GM23338 (cell line): ENCODE measurements around the gene ARPC1A. TPM values are rescaled to one million over a fixed set of nuclear protein-coding genes. Genes with fewer than 3 reads are reported as not detected.
"Not testable (repeated sequence)": the region's sequence is repeated elsewhere in the genome, so short reads cannot be mapped to it uniquely, and the experiment has no call there.

Source experiments
- ATAC-seq: fragments of 200-7000 bp; cut with Tn5 transposase; 3 replicates; pipeline ENCODE4 v1.9.1; 2020
- DNase-seq: peaks from one replicate; pipeline ENCODE4 v3.0.0-alpha.2; 2015; ENCODE audit warnings: low spot score
- H2AFZ ChIP-seq: fragments of 200-600 bp; sonication (generic); 2 replicates; pipeline ENCODE4 v1.8.0; 2016; ENCODE audit warnings: antibody characterized with exemption, mild to moderate bottlenecking, moderate library complexity
- H3F3A ChIP-seq: fragments of 200-600 bp; sonication (generic); replicated peaks from 2 replicates; pipeline ENCODE4 v1.8.0; 2017; ENCODE audit warnings: antibody characterized with exemption, mixed run types, low read depth
- H3K27ac ChIP-seq: fragments of 200-600 bp; sonication (generic); 2 replicates; pipeline ENCODE4 v1.6.1; 2016; ENCODE audit warnings: low read depth
- H3K27me3 ChIP-seq: fragments of 200-600 bp; sonication (generic); 2 replicates; pipeline ENCODE4 v1.8.0; 2016; ENCODE audit warnings: mild to moderate bottlenecking, mixed run types, moderate library complexity; ENCODE audit not compliant: insufficient read depth
- H3K36me3 ChIP-seq: fragments of 200-600 bp; sonication (generic); 2 replicates; pipeline ENCODE4 v1.8.0; 2016; ENCODE audit warnings: mild to moderate bottlenecking; ENCODE audit not compliant: insufficient read depth
- H3K4me1 ChIP-seq: fragments of 200-600 bp; sonication (generic); 2 replicates; pipeline ENCODE4 v1.8.0; 2016; ENCODE audit warnings: mild to moderate bottlenecking, moderate library complexity; ENCODE audit not compliant: insufficient read depth
- H3K4me2 ChIP-seq: fragments of 200-600 bp; sonication (generic); 2 replicates; pipeline ENCODE4 v1.7.1; 2017; ENCODE audit warnings: mixed run types
- H3K4me3 ChIP-seq: fragments of 200-600 bp; sonication (generic); 2 replicates; pipeline ENCODE4 v1.6.1; 2016; ENCODE audit warnings: mixed run types
- H3K79me2 ChIP-seq: fragments of 200-600 bp; sonication (generic); replicated peaks from 2 replicates; pipeline ENCODE4 v1.8.0; 2017; ENCODE audit warnings: mild to moderate bottlenecking; ENCODE audit not compliant: insufficient read depth
- H3K9me2 ChIP-seq: fragments of 200-600 bp; sonication (generic); 2 replicates; pipeline ENCODE4 v1.8.0; 2017; ENCODE audit not compliant: insufficient read depth
- H4K20me1 ChIP-seq: fragments of 200-600 bp; sonication (generic); replicated peaks from 2 replicates; pipeline ENCODE4 v1.8.0; 2017; ENCODE audit warnings: mild to moderate bottlenecking; ENCODE audit not compliant: insufficient read depth
- H3K27ac Mint-ChIP-seq: 2 replicates; pipeline ENCODE4 v1.8.0; 2020; ENCODE audit warnings: inconsistent platforms, mild to moderate bottlenecking, moderate library complexity, mixed read lengths
- H3K27me3 Mint-ChIP-seq: 3 replicates; pipeline ENCODE4 v1.8.0; 2022; ENCODE audit warnings: low read depth, mild to moderate bottlenecking, moderate library complexity, mixed read lengths, inconsistent platforms; ENCODE audit not compliant: insufficient read depth, poor library complexity
- H3K36me3 Mint-ChIP-seq: 3 replicates; pipeline ENCODE4 v1.8.0; 2021; ENCODE audit warnings: low read depth, mild to moderate bottlenecking, inconsistent platforms, moderate library complexity, mixed read lengths
- H3K4me1 Mint-ChIP-seq: 3 replicates; pipeline ENCODE4 v1.8.0; 2020; ENCODE audit warnings: mild to moderate bottlenecking, inconsistent platforms, mixed read lengths
- H3K4me3 Mint-ChIP-seq: 3 replicates; pipeline ENCODE4 v1.8.0; 2021; ENCODE audit warnings: moderate library complexity, mild to moderate bottlenecking, inconsistent platforms, mixed read lengths
- H3K9me3 Mint-ChIP-seq: 3 replicates; pipeline ENCODE4 v1.8.0; 2020; ENCODE audit warnings: moderate library complexity, mild to moderate bottlenecking, inconsistent platforms, mixed read lengths
- EZH2phosphoT487 ChIP-seq: fragments of 200-600 bp; sonication (generic); IDR thresholded peaks from one replicate; pipeline ENCODE4 v1.8.1; 2018; ENCODE audit warnings: antibody characterized with exemption; ENCODE audit not compliant: unreplicated experiment
- NANOG ChIP-seq: IDR thresholded peaks from 2 replicates; pipeline ENCODE4 v1.6.1; 2016; ENCODE audit warnings: antibody characterized with exemption, borderline replicate concordance
- POLR2AphosphoS5 ChIP-seq: IDR thresholded peaks from 2 replicates; pipeline ENCODE4 v1.6.1; 2016; ENCODE audit warnings: antibody characterized with exemption, low read depth
- polyA plus RNA-seq: library from polyadenylated mRNA; unstranded; fragments of >200 nt; fragmentation: Nextera tagmentation; extraction: Ambion mirVana; gene quantifications from 2 replicates; pipeline ENCODE4 v1.2.1, GENCODE V29; 2016
- total RNA-seq: library from RNA; depleted of rRNA; stranded (reverse); fragments of >200 nt; shearing (Covaris generic); gene quantifications from 2 replicates; pipeline ENCODE4 v1.2.3, GENCODE V29; 2014
- TF ChIP-seq, protein P1 (sequence below), 2 experiments: fragments of 200-600 bp in 1 of 2; sonication (generic) in 1 of 2; conservative IDR thresholded peaks; 2 replicates each; pipeline versions ENCODE4 v1.5.1 to v1.6.1; 2016 to 2017; ENCODE audit warnings: antibody characterized with exemption in 2 of 2, low read depth in 2 of 2, mild to moderate bottlenecking in 2 of 2, moderate library complexity in 1 of 2
- TF ChIP-seq, protein P2 (sequence below): fragments of 250-450 bp; sonication (Bioruptor Pico); IDR thresholded peaks from 2 replicates; pipeline ENCODE4 v1.5.0; 2020; ENCODE audit warnings: mild to moderate bottlenecking, moderate library complexity

Gene ARPC1A
- total and polyA plus RNA-seq, 2 experiments from 2014 or later, result 108 to 210 TPM

DNA sequence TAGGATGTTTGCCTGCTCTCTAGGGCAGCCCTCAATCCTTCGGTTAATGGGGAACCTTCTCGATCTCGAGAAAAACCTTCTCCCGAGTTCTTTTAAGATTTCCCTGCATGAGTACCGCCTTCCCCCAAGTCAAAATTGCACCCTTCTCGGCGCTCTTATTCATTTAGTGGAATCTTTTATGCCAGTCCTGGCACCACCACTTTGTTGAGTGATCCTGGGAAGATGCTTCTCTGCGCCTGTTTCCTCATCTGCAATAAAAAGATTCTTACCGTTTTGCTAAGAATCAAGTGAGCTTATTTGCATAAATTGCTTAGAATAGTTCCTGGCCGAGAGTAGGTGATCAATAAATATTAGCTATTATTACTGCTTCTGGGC is 697 bp downstream of the ARPC1A start:
- H3K4me3 Mint-ChIP-seq, result peak overlapping the region; percentile 80
- DNase-seq, result no peak
- peak overlapping the region; percentile 78; the same call in 1 of the 2 replicates for H3K27ac ChIP-seq
- H3K79me2 ChIP-seq, result peaks cover 53% of the 10 kb centered on the region
- no peaks in the 10 kb centered on the region; the same call in 2 of the 3 replicates for H3K36me3 Mint-ChIP-seq
- peak overlapping the region; percentile 97 for H3K4me2 ChIP-seq
- H3K4me1 Mint-ChIP-seq, result peaks cover 9% of the 10 kb centered on the region
- no peaks in the 10 kb centered on the region for H3K27me3 ChIP-seq
- no peaks in the 10 kb centered on the region for H3K9me2 ChIP-seq
- H4K20me1 ChIP-seq, result peaks cover 22% of the 10 kb centered on the region
- H3K27ac Mint-ChIP-seq, result peak overlapping the region; percentile 51; the same call in 1 of the 2 replicates
- peaks cover 9% of the 10 kb centered on the region for H3K27me3 Mint-ChIP-seq
- H3K4me1 ChIP-seq, result peaks cover 10% of the 10 kb centered on the region
- TF ChIP-seq NANOG (no peak), POLR2AphosphoS5 (no peak), EZH2phosphoT487 (no peak)
- TF ChIP-seq, protein P1, sequence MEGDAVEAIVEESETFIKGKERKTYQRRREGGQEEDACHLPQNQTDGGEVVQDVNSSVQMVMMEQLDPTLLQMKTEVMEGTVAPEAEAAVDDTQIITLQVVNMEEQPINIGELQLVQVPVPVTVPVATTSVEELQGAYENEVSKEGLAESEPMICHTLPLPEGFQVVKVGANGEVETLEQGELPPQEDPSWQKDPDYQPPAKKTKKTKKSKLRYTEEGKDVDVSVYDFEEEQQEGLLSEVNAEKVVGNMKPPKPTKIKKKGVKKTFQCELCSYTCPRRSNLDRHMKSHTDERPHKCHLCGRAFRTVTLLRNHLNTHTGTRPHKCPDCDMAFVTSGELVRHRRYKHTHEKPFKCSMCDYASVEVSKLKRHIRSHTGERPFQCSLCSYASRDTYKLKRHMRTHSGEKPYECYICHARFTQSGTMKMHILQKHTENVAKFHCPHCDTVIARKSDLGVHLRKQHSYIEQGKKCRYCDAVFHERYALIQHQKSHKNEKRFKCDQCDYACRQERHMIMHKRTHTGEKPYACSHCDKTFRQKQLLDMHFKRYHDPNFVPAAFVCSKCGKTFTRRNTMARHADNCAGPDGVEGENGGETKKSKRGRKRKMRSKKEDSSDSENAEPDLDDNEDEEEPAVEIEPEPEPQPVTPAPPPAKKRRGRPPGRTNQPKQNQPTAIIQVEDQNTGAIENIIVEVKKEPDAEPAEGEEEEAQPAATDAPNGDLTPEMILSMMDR (conservative IDR thresholded peaks at IDR 0.05; ENCODE audit: low read depth in 2 of 2), result no peak
- TF ChIP-seq, protein P2, sequence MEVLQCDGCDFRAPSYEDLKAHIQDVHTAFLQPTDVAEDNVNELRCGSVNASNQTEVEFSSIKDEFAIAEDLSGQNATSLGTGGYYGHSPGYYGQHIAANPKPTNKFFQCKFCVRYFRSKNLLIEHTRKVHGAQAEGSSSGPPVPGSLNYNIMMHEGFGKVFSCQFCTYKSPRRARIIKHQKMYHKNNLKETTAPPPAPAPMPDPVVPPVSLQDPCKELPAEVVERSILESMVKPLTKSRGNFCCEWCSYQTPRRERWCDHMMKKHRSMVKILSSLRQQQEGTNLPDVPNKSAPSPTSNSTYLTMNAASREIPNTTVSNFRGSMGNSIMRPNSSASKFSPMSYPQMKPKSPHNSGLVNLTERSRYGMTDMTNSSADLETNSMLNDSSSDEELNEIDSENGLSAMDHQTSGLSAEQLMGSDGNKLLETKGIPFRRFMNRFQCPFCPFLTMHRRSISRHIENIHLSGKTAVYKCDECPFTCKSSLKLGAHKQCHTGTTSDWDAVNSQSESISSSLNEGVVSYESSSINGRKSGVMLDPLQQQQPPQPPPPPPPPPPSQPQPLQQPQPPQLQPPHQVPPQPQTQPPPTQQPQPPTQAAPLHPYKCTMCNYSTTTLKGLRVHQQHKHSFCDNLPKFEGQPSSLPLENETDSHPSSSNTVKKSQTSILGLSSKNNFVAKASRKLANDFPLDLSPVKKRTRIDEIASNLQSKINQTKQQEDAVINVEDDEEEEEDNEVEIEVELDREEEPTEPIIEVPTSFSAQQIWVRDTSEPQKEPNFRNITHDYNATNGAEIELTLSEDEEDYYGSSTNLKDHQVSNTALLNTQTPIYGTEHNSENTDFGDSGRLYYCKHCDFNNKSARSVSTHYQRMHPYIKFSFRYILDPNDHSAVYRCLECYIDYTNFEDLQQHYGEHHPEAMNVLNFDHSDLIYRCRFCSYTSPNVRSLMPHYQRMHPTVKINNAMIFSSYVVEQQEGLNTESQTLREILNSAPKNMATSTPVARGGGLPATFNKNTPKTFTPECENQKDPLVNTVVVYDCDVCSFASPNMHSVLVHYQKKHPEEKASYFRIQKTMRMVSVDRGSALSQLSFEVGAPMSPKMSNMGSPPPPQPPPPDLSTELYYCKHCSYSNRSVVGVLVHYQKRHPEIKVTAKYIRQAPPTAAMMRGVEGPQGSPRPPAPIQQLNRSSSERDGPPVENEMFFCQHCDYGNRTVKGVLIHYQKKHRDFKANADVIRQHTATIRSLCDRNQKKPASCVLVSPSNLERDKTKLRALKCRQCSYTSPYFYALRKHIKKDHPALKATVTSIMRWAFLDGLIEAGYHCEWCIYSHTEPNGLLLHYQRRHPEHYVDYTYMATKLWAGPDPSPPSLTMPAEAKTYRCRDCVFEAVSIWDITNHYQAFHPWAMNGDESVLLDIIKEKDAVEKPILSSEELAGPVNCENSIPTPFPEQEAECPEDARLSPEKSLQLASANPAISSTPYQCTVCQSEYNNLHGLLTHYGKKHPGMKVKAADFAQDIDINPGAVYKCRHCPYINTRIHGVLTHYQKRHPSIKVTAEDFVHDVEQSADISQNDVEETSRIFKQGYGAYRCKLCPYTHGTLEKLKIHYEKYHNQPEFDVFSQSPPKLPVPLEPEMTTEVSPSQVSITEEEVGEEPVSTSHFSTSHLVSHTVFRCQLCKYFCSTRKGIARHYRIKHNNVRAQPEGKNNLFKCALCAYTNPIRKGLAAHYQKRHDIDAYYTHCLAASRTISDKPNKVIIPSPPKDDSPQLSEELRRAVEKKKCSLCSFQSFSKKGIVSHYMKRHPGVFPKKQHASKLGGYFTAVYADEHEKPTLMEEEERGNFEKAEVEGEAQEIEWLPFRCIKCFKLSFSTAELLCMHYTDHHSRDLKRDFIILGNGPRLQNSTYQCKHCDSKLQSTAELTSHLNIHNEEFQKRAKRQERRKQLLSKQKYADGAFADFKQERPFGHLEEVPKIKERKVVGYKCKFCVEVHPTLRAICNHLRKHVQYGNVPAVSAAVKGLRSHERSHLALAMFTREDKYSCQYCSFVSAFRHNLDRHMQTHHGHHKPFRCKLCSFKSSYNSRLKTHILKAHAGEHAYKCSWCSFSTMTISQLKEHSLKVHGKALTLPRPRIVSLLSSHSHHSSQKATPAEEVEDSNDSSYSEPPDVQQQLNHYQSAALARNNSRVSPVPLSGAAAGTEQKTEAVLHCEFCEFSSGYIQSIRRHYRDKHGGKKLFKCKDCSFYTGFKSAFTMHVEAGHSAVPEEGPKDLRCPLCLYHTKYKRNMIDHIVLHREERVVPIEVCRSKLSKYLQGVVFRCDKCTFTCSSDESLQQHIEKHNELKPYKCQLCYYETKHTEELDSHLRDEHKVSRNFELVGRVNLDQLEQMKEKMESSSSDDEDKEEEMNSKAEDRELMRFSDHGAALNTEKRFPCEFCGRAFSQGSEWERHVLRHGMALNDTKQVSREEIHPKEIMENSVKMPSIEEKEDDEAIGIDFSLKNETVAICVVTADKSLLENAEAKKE (CRISPR knock-in tag), result no peak
- H3F3A ChIP-seq, result 0 out of 2 replicates have a peak, but pooled peaks cover 5% of the 10 kb centered on the region
- peak overlapping the region; percentile 99 for H3K4me3 ChIP-seq
- no peak for ATAC-seq
- no peaks in the 10 kb centered on the region for H3K9me3 Mint-ChIP-seq
- peak overlapping the region; percentile 100 for H2AFZ ChIP-seq
- H3K36me3 ChIP-seq, result no peaks in the 10 kb centered on the region

DNA sequence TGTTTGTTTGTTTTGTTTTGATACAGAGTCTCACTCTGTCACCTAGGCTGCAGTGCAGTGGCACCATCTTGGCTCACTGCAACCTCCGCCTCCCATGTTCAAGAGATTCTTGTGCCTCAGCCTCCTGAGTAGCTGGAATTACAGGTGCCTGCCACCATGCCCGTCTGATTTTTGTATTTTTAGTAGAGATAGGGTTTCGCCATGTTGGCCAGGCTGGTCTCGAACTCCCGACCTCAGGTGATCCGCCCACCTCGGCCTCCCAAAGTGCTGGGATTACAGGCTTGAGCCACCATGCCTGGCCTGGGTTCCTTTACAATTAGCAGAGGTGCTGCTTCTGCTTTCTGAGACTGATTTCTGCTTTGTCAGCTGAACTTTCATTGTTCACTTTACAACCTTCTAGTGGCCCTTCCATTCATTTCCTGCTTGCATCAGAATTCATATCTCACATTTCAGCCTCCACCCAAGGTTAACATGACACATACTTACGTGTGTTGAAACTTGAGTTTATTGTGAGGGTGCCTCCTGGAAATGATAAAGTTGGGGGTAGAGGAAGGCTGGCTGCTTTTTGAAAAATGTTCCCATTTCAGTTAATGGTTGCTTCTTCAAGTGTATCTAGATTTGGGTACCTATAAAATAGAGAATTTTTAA is 4.7 kb downstream of the ARPC1A start:
- H3K36me3 ChIP-seq, H3K4me1 Mint-ChIP-seq, H3K27ac Mint-ChIP-seq, H3K4me1 ChIP-seq, H3K4me3 ChIP-seq, H3K9me2 ChIP-seq, H3K4me2 ChIP-seq, H3K4me3 Mint-ChIP-seq, ATAC-seq, H2AFZ ChIP-seq, H3K27ac ChIP-seq, H3F3A ChIP-seq, H3K27me3 ChIP-seq, H3K9me3 Mint-ChIP-seq, H3K27me3 Mint-ChIP-seq, DNase-seq: not testable (repeated sequence)
- H3K79me2 ChIP-seq, result peaks cover 72% of the 10 kb centered on the region
- peaks cover 29% of the 10 kb centered on the region for H4K20me1 ChIP-seq
- peaks cover 16% of the 10 kb centered on the region for H3K36me3 Mint-ChIP-seq
